HFF-Myc (cell line): ENCODE measurements around the gene LAYN.

Experiments used
- DNase-seq: peaks from one replicate; pipeline ENCODE4 v3.0.0-alpha.2; 2011; ENCODE audit warnings: low read depth; ENCODE audit errors: extremely low read depth
- H3K4me3 ChIP-seq: replicated peaks from 2 replicates; pipeline ENCODE4 v1.5.1; 2011; ENCODE audit warnings: low read depth, mild to moderate bottlenecking, control low read depth, low read length
- CTCF ChIP-seq: IDR thresholded peaks from 2 replicates; pipeline ENCODE4 v1.5.1; 2012; ENCODE audit warnings: mild to moderate bottlenecking, low read depth, low read length, control low read depth; ENCODE audit errors: missing control alignments

The LAYN gene

GRCh38 chr11:111528557-111528956 is 12.0 kb upstream of the LAYN start:
- DNase-seq: no peak
- TF ChIP-seq CTCF: peak; percentile 12
- no peak overlapping the region for H3K4me3 ChIP-seq

GRCh38 chr11:111530091-111530490 is 10.4 kb upstream of the LAYN start:
- DNase-seq: no peak
- no peak overlapping the region for H3K4me3 ChIP-seq
- no peak for TF ChIP-seq CTCF

DNA sequence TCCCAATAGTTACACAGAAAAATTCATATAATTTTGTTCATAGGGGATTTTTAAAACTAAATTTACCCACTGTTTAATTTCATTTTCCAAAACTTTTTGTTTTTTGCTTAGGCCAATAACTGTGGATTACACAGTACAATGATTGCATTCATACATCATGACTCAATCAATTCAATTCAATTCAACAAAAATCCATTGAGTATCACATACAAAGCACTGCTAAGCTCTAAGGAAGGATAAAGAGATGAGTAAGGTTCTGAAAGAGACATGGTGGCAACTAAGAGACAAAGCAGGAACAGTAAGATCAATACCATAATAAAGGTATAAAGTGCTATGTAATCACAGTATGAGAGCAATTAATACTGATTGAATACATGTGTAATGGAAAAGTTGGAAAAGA is 9.4 kb upstream of the LAYN start:
- H3K4me3 ChIP-seq: no peak overlapping the region
- TF ChIP-seq CTCF: no peak
- no peak for DNase-seq

- peak; percentile 57 for DNase-seq
- H3K4me3 ChIP-seq: no peak overlapping the region
- TF ChIP-seq CTCF: no peak
Observed at GRCh38 chr11:111531687-111532364, 8.7 kb upstream of the LAYN start.

- no peak for TF ChIP-seq CTCF
- DNase-seq: no peak
- no peak overlapping the region for H3K4me3 ChIP-seq
Observed at GRCh38 chr11:111532365-111532709, 8.2 kb upstream of the LAYN start.

DNA sequence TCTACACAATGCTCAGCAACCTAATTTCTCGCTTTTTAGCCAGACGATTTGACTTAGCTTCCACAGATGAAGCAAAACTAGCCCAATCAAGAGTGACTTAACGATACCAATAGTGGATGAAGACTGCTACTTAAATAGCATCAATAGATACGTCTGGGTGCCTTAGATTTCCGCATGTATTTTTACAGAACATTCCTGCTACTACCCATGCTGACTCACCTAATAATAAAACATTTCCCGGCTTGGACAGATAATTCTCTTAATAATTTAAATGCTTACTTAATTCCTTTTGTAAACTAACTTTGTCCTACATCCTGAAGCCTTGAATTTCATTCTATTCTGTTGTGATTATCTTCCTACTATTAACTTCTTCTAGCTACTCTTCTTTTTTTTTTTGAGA is 5.2 kb upstream of the LAYN start:
- no peak overlapping the region for H3K4me3 ChIP-seq

More for the DNA sequence above, 5.2 kb upstream of the LAYN start:
- no peak for TF ChIP-seq CTCF
- no peak for DNase-seq
